Activated CD4-positive, CD25-positive, alpha-beta regulatory T cell treated with anti-CD3 and anti-CD28 coated beads, Interleukin-2, amount 50 U/mL, for 24 hours (primary cell): Measurements from ENCODE around the gene GALK1.

Experiments used
- ATAC-seq, 2 donors: fragments of 150-1000 bp; cut with Tn5 transposase; one replicate each; pipeline ENCODE4 v1.10.0; 2021; ENCODE audit warnings: mild to moderate bottlenecking in 1 of 2, moderate library complexity in 1 of 2

GALK1 gene

DNA sequence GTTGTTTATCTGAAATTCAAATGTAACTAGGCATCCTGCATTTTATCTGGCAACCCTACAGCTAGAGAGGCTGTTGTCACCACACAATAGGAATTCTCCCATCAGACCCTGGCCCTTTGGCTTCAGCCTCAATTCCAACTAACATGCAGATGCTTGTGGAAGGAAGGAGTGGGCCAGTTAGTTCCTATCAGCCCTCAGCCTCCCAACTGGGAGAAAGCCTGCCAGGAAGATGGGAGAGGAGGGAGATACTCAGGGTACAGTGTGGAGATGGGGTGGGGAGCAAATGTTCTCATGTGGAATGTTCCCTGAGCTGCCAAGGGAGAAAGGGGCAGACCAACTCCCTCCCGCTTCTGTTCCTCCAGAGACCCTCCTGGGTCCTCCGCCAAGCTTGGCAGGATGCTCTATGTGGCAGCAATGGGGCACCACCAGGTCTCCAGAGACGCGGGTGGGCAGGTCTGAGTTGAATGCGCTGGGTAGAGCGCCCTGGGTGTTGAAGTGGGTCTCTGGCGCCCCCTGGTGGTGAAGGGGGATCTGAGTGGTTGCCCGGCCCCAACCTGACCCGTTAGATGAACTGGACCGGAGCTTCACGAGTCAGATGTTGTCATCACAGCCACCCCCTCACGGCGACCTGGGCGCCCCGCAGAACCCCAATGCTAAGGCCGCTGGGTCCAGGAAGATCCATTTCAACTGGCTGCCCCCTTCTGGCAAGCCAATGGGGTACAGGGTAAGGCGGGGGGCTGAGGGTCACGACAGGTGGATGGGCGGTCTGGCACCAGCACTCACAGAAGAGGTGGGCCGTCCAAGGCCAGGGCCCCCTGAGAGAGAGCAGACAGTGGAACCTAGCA, 15.2 kb downstream of the GALK1 start:
- peak; percentile 70 to 79 for ATAC-seq

DNA sequence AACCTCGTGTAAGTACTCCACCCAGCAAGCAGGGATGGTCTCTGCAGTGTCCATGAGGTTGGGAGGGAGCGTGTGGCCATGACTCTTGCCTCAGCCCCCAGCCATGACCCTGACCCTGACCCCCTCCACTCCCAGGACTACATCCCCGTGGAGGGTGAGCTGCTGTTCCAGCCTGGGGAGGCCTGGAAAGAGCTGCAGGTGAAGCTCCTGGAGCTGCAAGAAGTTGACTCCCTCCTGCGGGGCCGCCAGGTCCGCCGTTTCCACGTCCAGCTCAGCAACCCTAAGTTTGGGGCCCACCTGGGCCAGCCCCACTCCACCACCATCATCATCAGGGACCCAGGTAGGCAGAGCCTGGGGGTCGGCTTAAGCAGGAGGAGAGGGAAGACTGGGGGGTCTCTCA, 16.3 kb downstream of the GALK1 start:
- ATAC-seq: no peak

DNA sequence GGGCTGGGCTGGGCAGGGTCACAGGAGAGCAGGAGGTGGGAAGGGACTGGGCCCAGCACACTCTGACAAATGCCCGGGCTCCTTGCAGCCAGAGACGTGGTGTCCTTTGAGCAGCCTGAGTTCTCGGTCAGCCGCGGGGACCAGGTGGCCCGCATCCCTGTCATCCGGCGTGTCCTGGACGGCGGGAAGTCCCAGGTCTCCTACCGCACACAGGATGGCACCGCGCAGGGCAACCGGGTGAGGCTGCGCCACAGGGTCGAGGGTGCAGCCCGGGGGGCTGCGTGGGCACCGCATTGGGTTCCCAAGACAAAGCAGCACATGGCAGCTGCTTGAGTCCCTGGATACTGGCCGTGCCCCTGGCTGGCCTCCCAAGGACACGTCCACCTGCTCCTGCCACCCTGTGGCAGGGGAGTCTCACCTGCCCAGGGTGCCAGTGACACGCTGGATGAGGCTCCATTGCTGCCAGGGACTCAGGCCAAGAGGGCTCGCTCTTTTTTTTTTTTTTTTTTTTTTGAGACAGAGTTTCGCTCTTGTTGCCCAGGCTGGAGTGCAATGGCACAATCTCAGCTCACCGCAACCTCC, 21.3 kb downstream of the GALK1 start:
- no peak for ATAC-seq

DNA sequence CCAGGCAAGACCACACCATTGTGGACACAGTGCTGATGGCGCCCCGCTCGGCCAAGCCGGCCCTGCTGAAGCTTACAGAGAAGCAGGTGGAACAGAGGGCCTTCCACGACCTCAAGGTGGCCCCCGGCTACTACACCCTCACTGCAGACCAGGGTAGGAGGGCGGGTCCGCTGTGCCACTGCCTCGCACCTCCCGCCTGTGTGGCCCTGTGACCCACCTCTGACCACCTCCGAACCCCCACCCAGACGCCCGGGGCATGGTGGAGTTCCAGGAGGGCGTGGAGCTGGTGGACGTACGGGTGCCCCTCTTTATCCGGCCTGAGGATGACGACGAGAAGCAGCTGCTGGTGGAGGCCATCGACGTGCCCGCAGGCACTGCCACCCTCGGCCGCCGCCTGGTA, 22.7 kb downstream of the GALK1 start:
- no peak for ATAC-seq

DNA sequence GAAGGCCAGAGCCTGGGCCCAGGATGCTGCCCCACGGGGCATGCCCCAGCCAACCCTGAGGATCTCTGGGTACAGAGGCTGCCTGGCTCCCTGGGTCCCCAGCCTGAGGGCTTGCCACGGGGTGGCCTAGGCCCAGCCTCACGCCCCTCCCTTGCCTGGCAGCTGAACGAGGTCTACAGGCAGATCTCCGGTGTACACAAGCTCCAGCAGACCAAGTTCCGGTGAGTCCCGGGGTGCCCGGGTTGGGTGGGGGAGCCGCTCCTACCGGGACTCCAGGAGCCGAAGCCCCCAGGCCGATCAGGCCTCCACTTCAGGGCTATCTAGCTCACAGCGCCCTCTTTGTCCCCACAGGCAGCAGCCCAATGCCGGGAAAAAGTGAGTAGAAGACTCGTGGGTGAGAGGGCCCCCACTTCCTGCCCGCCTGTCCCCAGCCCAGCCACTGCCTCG, 24.3 kb downstream of the GALK1 start:
- ATAC-seq: no peak

DNA sequence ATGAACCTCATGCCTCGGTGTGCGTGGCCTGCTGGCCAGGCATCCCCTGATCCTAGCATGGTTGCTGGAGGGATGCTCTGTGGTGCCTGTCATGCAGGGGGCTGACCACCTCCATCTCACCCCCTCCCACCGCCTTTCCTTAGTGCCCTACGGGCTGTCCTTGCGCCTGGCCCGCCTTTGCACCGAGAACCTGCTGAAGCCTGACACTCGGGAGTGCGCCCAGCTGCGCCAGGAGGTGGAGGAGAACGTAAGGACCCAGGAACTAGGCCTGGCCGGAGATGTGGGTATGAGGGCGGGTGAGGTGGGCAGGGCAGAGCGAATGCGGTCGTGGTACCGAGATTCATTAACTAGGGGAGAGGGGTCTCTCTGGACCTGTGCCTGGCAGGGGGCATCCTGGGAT, 24.8 kb downstream of the GALK1 start:
- no peak for ATAC-seq

DNA sequence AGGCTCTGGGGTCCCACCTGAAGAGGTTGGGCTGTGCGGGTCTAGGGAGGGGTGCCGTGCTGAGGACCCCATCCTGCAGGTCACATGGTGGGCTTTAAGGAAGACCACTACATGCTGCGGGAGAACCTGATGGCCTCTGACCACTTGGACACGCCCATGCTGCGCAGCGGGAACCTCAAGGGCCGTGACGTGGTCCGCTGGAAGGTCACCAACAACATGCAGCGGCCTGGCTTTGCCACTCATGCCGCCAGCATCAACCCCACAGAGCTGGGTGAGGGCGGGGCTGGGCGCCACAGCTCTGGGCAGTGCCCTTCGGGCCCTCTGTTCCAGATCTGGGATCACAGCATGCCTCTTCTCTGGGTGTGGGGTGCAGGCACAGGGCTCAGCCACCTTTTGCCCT, 25.2 kb downstream of the GALK1 start:
- ATAC-seq: no peak

DNA sequence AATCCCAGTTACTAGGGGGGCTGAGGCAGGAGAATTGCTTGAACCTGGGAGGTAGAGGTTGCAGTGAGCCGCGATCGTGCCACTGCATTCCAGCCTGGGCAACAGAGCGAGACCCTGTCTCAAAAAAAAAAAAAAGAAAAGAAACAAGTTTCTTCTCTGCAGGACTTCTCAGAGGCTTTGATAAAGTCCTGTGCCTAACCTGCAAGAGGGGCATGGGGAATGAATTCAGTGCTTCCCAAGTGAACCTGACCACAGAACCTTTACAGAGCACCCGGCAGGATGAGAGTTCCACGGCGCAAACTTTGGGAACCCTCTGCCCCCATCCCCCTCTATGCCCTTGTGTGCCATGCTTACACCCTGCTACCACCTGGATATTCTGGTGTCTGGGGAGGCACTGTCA, 25.8 kb downstream of the GALK1 start:
- no peak for ATAC-seq

DNA sequence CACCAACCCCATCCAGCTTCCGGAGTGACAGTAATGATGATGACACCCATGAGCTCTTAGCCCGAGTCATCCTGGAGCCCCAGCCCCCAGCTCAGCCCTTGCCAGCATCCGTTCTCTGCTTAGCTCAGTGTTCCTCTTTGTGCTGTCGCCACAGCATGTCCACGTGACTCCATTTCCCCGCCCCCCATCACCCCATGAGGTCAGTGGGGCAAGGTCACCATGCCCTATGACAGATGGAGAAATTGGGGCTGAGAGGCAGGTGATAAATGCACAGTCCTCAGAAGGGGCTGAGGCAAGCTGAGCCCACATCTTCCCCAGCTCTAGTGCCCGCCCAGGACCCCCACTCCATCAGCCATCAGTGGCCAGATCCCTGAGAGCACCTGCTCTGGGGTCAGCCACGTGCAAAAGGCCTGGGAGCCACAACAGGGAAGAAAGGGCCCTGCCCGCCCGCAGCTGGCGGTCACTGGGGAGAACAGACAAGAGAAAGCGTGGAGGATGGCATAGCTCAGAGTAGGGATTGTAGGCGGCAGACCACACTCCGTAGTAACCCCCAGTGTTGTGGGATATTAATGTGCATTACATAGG, 26.7 kb downstream of the GALK1 start:
- ATAC-seq: no peak

DNA sequence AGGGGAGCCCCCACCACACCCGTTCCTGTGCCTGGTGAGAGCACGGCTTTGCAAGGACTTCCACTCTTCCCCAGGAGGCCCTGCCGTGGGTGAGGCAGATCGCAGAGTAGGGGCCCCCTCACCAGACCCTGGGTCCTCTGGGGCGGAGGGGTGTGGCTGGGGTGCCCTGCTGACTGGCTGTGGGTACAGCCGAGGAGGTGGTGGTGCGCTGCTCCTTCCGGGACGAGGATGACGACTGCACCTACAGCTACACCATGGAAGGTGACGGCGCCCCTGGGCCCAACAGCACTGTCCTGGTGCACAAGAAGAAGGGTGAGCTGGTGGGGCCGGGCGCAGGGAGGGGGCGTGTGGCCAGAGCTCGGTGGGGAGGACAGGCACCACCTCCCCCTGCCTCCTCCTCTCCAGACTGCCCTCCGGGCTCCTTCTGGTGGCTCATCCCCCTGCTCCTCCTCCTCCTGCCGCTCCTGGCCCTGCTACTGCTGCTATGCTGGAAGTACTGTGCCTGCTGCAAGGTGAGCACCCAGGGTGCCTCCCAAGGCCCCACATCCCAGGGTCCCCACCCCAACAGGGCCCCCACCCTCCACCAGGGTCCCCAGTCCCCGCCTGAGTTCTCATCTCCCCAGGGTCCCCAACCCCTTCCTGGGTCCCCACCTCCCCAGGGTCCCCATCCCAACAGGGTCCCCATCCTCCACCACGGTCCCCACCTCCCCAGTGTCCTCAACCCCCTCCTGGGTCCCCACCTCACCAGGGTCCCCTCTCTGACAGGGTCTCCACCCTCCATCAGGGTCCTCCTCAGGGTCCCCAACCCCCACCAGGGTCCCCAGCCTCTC, 27.6 kb downstream of the GALK1 start:
- no peak for ATAC-seq

DNA sequence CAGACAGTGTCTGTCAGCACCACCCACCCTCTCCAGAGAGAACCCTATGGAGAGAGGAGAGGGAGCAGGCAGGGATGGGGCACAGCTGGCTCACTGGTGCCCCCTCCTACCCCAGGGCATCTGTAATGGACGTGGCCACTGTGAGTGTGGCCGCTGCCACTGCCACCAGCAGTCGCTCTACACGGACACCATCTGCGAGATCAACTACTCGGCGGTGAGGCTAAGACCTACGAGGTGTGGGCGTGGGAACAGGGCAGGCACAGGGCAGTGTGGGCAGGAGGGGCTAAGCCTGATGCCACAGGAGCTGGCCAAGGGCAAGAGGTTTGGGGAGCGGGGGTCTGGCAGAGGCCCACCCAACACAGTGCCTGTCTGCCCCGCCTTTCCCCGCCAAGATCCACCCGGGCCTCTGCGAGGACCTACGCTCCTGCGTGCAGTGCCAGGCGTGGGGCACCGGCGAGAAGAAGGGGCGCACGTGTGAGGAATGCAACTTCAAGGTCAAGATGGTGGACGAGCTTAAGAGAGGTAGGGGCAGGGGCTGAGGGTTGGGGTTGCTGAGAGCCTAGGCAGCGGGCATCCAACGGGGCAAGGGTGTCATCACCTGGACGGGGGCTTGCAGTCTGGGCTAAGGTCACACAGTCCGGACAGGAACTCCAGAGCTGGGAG, 28.7 kb downstream of the GALK1 start:
- no peak for ATAC-seq

DNA sequence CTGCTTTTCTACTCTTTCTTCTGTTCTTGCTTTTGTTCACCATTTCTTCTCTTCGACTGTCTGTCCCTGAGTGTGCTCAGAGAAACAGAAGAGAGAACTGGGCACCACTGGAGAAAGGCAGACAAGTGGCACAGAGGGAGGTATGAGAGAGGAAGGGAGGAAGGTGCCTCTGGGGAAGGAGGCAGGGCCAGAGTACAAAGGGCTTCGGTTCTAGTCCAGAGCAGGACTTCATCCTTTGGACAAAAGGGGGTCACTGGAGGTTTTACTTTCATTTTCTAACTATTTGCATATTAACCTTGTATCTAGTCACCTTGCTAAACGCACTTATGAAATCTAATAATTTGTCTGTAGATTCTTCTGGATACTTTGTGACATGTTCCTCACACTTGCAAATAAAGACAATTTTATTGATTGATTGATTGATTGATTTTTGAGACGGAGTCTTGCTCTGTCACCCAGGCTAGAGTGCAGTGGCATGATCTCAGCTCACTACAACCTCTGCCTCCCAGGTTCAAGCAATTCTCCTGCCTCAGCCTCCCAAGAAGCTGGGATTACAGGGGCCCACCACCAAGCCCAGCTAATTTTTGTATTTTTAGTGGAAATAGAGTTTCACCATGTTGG, 30.2 kb downstream of the GALK1 start:
- no peak for ATAC-seq

DNA sequence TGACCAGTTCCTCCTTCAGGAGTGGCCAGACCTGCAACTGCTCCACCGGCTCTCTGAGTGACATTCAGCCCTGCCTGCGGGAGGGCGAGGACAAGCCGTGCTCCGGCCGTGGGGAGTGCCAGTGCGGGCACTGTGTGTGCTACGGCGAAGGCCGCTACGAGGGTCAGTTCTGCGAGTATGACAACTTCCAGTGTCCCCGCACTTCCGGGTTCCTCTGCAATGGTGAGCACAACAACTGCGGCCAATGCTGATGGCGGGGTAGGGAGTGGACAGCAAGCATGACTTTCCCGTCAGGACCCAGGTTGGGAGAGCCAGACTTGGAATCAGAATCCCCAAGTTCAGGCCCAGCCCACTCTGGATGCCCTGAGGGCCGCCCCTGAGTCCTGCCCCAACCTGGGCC, 31.5 kb downstream of the GALK1 start:
- no peak for ATAC-seq

DNA sequence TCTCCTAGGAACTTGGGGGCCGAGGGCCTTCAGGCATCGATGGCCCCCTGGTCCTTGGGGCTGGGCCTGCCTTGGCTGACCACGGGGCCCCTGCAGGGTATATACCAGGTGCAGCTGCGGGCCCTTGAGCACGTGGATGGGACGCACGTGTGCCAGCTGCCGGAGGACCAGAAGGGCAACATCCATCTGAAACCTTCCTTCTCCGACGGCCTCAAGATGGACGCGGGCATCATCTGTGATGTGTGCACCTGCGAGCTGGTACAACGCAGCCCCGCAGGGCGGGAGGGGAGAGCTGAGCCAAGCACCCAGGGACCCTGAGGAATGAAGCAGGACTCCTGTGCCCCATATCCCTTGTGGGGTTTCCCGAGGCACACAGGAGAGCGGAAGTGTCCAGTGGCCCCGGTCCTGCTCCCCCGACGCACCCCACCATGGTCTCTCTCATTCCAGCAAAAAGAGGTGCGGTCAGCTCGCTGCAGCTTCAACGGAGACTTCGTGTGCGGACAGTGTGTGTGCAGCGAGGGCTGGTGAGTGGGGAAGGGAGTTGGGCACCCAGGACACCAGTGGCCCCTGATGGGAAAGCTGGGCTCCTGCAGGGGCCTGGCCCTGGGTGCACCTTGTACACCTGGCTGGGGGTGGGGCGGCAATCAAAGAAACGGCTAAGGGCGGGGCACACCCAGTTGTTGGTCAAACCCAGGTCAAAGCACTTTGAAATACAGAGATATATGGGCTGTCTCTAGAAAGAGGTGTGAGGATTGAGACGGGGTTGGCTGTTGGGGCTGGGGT, 33.1 kb downstream of the GALK1 start:
- ATAC-seq: no peak

DNA sequence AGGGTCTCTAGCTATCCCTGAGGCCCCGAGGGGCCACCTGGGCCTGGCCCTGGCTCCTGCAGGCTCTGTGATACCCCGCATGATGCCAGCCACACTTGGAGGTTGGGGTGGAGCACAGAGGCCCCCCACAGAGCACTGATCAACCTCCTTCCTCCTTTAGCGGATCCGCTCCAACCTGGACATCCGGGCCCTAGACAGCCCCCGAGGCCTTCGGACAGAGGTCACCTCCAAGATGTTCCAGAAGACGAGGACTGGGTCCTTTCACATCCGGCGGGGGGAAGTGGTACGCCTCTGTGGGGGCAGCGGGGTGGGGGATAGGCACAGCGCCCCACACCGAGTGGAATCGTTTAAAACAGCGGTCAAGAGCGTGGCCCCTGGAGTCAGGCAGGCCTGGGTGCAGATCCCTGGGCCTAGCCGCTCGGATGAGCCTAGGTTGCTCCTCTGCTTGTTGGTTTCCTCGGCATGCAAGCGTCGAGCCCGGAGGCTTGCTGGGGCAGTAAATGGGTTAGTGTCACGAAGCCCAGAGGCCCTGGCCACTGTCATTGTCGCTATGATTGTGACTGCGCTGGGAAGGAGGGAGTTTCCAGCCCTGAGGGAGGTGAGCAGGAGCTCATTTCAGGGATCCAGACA, 33.8 kb downstream of the GALK1 start:
- ATAC-seq: no peak

DNA sequence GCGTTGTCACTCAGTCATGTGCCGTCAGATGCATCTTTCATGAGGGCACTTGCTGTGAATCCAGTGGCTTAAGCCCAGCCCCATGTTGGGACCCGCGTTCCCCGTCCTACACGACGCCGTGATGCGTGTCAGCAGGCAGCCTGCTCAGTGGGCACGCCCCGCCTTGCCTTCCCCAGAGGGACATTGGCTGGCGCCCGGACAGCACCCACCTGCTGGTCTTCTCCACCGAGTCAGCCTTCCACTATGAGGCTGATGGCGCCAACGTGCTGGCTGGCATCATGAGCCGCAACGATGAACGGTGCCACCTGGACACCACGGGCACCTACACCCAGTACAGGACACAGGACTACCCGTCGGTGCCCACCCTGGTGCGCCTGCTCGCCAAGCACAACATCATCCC, 34.9 kb downstream of the GALK1 start:
- ATAC-seq: no peak

DNA sequence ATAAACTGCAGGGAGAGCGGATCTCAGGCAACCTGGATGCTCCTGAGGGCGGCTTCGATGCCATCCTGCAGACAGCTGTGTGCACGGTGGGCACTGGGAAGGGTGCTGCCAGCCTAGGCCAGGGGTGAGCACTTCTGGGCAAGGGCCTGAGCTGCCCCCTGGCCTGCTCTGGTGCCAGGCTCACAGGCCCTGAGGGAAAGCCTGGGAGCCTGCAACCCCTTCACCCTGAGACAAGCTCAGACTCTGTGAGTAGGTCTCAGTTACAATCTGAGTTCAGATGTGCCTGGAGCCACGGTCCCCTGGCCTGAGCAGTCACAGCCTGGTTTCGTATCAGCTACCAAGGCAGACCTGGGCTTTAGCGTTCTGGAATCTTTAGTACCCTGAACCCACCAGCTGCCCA, 35.6 kb downstream of the GALK1 start:
- no peak for ATAC-seq

DNA sequence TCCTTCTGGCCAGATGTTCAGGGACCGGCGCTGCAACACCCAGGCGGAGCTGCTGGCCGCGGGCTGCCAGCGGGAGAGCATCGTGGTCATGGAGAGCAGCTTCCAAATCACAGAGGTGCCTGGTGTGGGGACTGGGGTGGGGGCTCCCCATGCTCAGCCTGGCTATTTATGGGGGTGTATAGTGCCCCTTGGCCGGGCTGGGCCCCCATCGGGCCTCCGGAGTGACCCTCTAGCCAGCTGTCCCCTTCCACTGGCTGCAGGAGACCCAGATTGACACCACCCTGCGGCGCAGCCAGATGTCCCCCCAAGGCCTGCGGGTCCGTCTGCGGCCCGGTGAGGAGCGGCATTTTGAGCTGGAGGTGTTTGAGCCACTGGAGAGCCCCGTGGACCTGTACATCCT, 37.6 kb downstream of the GALK1 start:
- no peak for ATAC-seq

DNA sequence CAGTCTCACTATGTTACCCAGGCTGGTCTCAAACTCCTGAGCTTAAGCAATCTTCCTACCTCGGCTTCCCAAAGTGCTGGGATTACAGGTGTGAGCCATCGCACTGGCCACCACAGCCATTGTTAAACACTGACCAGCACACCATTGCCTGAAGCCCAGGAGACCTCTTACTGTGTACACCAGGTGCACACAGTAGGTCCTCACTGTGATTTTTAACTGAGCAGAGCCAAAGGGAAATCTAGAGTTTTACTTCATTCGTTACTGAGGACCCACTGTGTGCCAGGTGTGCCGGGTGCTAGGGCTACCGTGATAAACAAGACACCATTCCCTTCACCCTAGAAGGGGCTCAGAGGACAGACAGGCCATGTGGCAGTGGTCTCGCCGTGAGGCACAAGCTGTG, 39.5 kb downstream of the GALK1 start:
- no peak for ATAC-seq

DNA sequence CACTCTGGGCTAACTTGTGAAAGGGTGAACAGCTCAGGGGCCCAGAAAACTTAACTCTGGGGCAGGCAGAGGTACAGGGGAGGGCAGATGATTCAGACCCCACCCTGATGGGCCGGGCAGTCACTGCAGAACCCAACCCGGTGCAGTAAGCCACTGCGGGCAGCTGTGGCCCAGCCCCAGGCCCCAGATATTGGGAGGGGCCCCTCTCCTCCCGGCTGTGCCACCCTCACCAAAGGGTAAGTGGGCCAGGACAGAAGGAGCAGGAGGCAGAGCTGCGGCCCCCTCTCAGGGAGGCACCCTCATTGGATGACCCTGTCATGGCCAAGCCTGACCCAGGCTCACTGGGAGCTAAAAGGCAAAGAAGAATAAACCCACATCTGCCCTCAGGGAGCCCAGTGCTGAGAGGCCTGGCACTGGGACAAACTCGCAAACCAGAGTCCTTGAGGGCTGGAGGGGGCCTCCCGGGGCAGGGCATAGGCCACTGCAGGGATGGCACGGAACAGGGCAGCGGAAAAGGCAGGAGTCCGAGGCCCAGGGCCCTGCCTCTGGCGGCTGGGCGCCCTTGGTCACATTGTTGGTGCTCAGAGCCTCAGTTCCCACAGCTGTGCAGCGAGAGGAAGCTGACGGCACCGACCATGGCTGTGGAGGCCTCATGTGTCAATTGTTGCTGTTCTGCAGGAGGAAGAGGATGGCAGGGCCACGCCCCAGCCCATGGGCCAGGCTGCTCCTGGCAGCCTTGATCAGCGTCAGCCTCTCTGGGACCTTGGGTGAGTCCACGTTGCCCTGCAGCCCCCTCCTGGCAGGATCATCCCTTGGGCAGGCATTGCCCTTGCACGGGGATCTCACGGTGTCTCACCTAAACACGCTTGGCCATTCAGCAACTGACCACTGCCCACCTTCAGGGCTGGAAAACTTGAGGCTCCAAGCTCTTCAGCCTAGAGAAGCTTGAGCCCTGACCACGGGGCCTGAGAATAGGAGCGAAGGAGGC, 40.7 kb downstream of the GALK1 start:
- no peak for ATAC-seq
